ENCODE data around the gene POLR3GL. TPM values are rescaled to one million over a fixed set of nuclear protein-coding genes. Genes with fewer than 3 reads are reported as not detected.

The POLR3GL gene
- total and polyA plus RNA-seq, 2 experiments from 2014 or later = 17.4 to 37.9 TPM

DNA sequence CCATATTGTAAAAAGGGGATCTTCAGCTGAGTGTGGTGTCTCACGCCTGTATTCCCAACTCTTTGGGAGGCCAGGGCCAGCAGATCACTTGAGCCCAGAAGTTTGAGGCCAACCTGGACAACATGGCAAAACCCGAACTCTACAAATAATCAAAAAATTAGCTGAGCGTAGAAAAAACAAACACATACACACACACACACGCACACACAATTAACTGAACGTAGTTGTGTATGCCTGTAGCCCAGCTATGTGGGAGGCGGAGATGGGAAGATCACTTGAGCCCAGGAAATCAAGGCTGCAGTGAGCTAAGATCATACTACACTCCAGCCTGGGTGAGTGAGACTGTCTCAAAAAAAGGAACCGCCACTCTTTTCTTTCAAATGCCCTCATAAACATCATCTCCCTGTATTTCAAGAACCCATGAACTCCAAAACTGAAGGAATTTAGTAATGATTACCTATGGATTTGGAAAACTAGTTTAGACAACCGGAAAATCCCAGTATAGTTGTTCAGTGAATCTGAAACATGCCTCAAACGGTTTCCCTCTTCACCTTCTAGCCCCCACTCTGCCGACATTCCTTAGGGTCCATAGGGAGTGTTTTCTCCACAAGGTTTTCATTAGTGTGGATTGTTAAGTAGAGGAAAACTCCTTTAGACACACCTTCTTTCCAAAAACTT is 27.4 kb downstream of the POLR3GL start:
- H3K4me3 ChIP-seq = peak overlapping the region; percentile 91; the same call in 1 of the 2 replicates
- H3K36me3 ChIP-seq (ENCODE audit: low read depth) = peaks cover 33% of the 10 kb centered on the region
- DNase-seq = no peak
- 70 to 72% methylated on average over 10 of the region's 10 CpGs for WGBS, 2 experiments (ENCODE audit: low coverage in 1 of 2, low lambda C conversion rate in 2 of 2, missing lambda C conversion rate in 2 of 2)
- peaks cover 60% of the 10 kb centered on the region for H3F3A ChIP-seq (ENCODE audit: insufficient read depth)
- H3K9me2 ChIP-seq (ENCODE audit: insufficient read depth) = no peaks in the 10 kb centered on the region
- no peak overlapping the region for H2AFZ ChIP-seq
- no peak overlapping the region for H3K9ac ChIP-seq
- H3K4me1 ChIP-seq (ENCODE audit: insufficient read depth) = peaks cover 27% of the 10 kb centered on the region
- H3K4me2 ChIP-seq (ENCODE audit: unreplicated experiment) = peak overlapping the region; percentile 95
- H3K79me2 ChIP-seq (ENCODE audit: insufficient read depth) = peaks cover 40% of the 10 kb centered on the region
- H3K27me3 ChIP-seq (replicated peaks; ENCODE audit: insufficient read depth) = no peaks in the 10 kb centered on the region
- H3K9me3 ChIP-seq (ENCODE audit: low read depth) = no peaks in the 10 kb centered on the region
- in situ Hi-C loops (cut with MboI) = no loop called here
- H4K20me1 ChIP-seq (ENCODE audit: insufficient read depth) = peaks cover 23% of the 10 kb centered on the region; the same call in 1 of the 2 replicates
- 0 out of 2 replicates have a peak overlapping the region, but pooled peaks have one; percentile 12 for H3K27ac ChIP-seq
- no peak for TF ChIP-seq EZH2 (IDR thresholded peaks at IDR 0.05; ENCODE audit: insufficient read depth, poor library complexity, severe bottlenecking)
- TF ChIP-seq EZH2phosphoT487 (IDR thresholded peaks at IDR 0.05; ENCODE audit: insufficient read depth, low read depth) = no peak

- Histone ChIP-seq H3K27me3 (replicated peaks; ENCODE audit: insufficient read depth) (no peaks in the 10 kb centered on the region), H3K9me2 (ENCODE audit: insufficient read depth) (no peaks in the 10 kb centered on the region), H3K9me3 (ENCODE audit: low read depth) (no peaks in the 10 kb centered on the region), H4K20me1 (ENCODE audit: insufficient read depth) (peaks cover 23% of the 10 kb centered on the region; the same call in 1 of the 2 replicates), H3K4me1 (ENCODE audit: insufficient read depth) (peaks cover 32% of the 10 kb centered on the region), H3F3A (ENCODE audit: insufficient read depth) (peaks cover 60% of the 10 kb centered on the region), H3K79me2 (ENCODE audit: insufficient read depth) (peaks cover 40% of the 10 kb centered on the region), H2AFZ (no peak overlapping the region), H3K27ac (no peak overlapping the region), H3K9ac (peak overlapping the region; percentile 8; the same call in 1 of the 2 replicates), H3K4me3 (peak overlapping the region; percentile 91), H3K36me3 (ENCODE audit: low read depth) (peaks cover 33% of the 10 kb centered on the region), H3K4me2 (ENCODE audit: unreplicated experiment) (peak overlapping the region; percentile 95)
- DNase-seq = no peak
- no peak for TF ChIP-seq EZH2 (IDR thresholded peaks at IDR 0.05; ENCODE audit: insufficient read depth, poor library complexity, severe bottlenecking)
- no peak for TF ChIP-seq EZH2phosphoT487 (IDR thresholded peaks at IDR 0.05; ENCODE audit: insufficient read depth, low read depth)
- 92 to 100% methylated on average over 1 of the region's 1 CpG for WGBS, 2 experiments (ENCODE audit: low coverage in 1 of 2, low lambda C conversion rate in 2 of 2, missing lambda C conversion rate in 2 of 2)
- in situ Hi-C loops (cut with MboI) = no loop called here
These were observed 28.0 kb downstream of the POLR3GL start for GRCh38 chr1:145992502-145992936.

- H3K4me3 ChIP-seq = peak overlapping the region; percentile 91
- peak overlapping the region; percentile 81; the same call in 1 of the 2 replicates for H3K9ac ChIP-seq
- H4K20me1 ChIP-seq (ENCODE audit: insufficient read depth) = peaks cover 23% of the 10 kb centered on the region; the same call in 1 of the 2 replicates
- H3K4me2 ChIP-seq (ENCODE audit: unreplicated experiment) = peak overlapping the region; percentile 95
- TF ChIP-seq EZH2phosphoT487 (IDR thresholded peaks at IDR 0.05; ENCODE audit: insufficient read depth, low read depth) = no peak
- TF ChIP-seq EZH2 (IDR thresholded peaks at IDR 0.05; ENCODE audit: insufficient read depth, poor library complexity, severe bottlenecking) = no peak
- H3K4me1 ChIP-seq (ENCODE audit: insufficient read depth) = peaks cover 33% of the 10 kb centered on the region
- DNase-seq = no peak
- no peaks in the 10 kb centered on the region for H3K9me2 ChIP-seq (ENCODE audit: insufficient read depth)
- 93% methylated on average over 5 of the region's 5 CpGs for WGBS, 2 experiments (ENCODE audit: low coverage in 1 of 2, low lambda C conversion rate in 2 of 2, missing lambda C conversion rate in 2 of 2)
- no peak overlapping the region for H3K27ac ChIP-seq
- no peaks in the 10 kb centered on the region for H3K9me3 ChIP-seq (ENCODE audit: low read depth)
- H3F3A ChIP-seq (ENCODE audit: insufficient read depth) = peaks cover 60% of the 10 kb centered on the region
- H3K36me3 ChIP-seq (ENCODE audit: low read depth) = peaks cover 33% of the 10 kb centered on the region
- in situ Hi-C loops (cut with MboI) = no loop called here
- no peak overlapping the region for H2AFZ ChIP-seq
- no peaks in the 10 kb centered on the region for H3K27me3 ChIP-seq (replicated peaks; ENCODE audit: insufficient read depth)
- H3K79me2 ChIP-seq (ENCODE audit: insufficient read depth) = peaks cover 40% of the 10 kb centered on the region
These were observed 28.6 kb downstream of the POLR3GL start for GRCh38 chr1:145992958-145993617.

- no peaks in the 10 kb centered on the region for H3K9me2 ChIP-seq (ENCODE audit: insufficient read depth)
- H3K27ac ChIP-seq = no peak overlapping the region; the same call in 1 of the 2 replicates
- H3K9me3 ChIP-seq (ENCODE audit: low read depth) = no peaks in the 10 kb centered on the region
- peaks cover 40% of the 10 kb centered on the region for H3K79me2 ChIP-seq (ENCODE audit: insufficient read depth)
- no peaks in the 10 kb centered on the region for H3K27me3 ChIP-seq (replicated peaks; ENCODE audit: insufficient read depth)
- H3K4me3 ChIP-seq = peak overlapping the region; percentile 91
- TF ChIP-seq EZH2 (IDR thresholded peaks at IDR 0.05; ENCODE audit: insufficient read depth, poor library complexity, severe bottlenecking) (no peak), EZH2phosphoT487 (IDR thresholded peaks at IDR 0.05; ENCODE audit: insufficient read depth, low read depth) (no peak)
- 51 to 57% methylated on average over 6 of the region's 6 CpGs for WGBS, 2 experiments (ENCODE audit: low coverage in 1 of 2, low lambda C conversion rate in 2 of 2, missing lambda C conversion rate in 2 of 2)
- DNase-seq = peak; percentile 40
- peaks cover 33% of the 10 kb centered on the region for H3K36me3 ChIP-seq (ENCODE audit: low read depth)
- peak overlapping the region; percentile 95 for H3K4me2 ChIP-seq (ENCODE audit: unreplicated experiment)
- in situ Hi-C loops (cut with MboI) = no loop called here
- peaks cover 33% of the 10 kb centered on the region for H3K4me1 ChIP-seq (ENCODE audit: insufficient read depth)
- H3K9ac ChIP-seq = peak overlapping the region; percentile 81
- peaks cover 23% of the 10 kb centered on the region; the same call in 1 of the 2 replicates for H4K20me1 ChIP-seq (ENCODE audit: insufficient read depth)
- no peak overlapping the region for H2AFZ ChIP-seq
- peaks cover 60% of the 10 kb centered on the region for H3F3A ChIP-seq (ENCODE audit: insufficient read depth)
These were observed 29.3 kb downstream of the POLR3GL start for GRCh38 chr1:145993618-145994390.

Data from GM23248 (cell line).